KG1 (cell line): Measurements from ENCODE around the gene DOCK11.
A peak's percentile ranks its signal among the peaks of the same experiment; 100 is the strongest.
"Not testable (repeated sequence)": the region's sequence is repeated elsewhere in the genome, so short reads cannot be mapped to it uniquely, and the experiment has no call there.

ENCODE experiments used
- DNase-seq: peaks from one replicate; lab custom pipeline; 2025; lab: John Stamatoyannopoulos, UW

Gene DOCK11

DNA sequence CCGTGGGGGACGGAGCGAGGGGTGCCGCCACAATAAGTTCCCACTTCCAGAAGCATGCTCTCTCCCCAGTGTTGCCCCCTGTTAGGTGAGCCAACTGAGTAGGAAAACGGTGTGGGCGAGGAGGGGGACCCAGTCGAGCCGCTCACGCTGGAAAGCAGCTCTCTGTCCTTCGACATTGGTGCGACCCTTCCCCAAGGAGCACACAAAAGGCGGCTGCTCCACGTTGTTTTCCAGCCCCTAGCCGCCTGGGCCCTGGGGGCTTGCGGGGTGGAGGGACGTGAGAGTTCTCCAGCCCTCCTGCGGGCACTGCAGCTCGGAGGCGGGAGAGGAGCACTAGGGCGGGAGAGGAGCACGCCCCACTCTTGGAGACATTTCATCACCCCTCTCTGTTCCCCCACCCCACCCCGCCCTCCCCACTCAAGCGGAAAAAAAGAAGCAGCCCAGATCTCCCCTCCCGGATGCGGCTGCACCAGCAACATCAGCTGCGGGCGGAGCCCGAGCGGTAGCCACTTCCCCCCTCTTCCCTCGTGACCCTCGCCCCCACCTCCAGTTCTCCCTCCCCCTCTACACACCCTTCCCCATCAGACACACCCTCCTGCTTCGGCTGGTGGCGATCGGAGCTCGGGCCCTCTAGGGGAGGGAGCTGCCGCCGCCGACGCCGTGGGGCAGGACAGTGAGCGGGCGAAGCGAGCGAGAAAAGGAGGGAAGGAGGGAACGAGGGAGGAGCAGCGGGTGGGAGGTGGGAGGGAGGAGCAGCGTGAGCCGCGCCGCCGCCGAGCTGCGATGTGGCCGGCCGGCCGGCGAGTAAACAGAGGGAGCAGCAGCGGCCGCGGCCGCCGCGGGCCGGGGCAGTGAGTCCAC, at the start of gene DOCK11:
Gene DOCK11 (plus strand): TSS at position 755 of the 861 bp plus-strand sequence. CDS start 157 bp downstream, outside the sequence.
- DNase-seq = peak; percentile 26

DNA sequence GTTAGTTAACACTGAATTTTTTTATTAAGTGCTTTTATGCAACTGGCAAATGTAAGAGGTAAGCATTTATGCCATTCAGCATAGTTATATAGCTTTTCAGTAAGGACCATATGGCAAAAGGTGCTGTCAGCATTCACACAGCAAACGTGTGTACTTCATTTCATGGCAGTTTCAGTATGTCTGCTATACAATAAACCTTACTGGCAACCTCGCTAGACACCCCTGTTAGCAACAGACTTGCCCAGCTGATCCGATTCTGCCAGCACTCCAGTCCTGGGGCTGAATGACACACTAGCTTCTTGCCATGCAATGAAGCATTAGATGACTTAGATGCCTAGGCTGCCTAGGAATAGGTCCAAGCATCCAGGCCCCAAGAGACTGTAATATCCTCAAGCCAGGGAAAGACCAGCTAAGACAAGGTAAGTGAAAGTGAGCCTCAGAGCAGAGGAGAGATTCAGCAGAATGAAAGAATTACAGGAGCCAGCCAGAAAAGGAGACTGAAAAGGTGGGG, 47.3 kb upstream of the DOCK11 start:
- DNase-seq = no peak

DNA sequence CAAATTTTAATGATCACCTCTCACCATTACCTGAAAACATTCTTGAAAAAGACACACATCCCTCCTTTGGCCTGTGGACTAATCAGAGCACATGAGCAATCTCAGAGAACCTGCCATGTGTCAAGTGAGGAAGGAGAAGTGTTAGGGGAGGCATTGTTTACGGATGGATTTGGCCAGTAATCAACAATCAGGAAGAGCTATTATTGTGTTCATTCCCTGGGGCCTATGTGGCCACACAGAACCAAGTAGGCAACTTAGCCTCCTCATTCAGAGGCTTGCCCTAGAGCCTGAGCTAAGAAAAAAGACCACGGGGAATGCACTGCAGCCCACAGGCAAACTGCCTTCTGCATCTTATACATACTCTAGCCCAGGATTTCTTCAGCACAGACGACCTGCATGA, 40.6 kb upstream of the DOCK11 start:
- no peak for DNase-seq

DNA sequence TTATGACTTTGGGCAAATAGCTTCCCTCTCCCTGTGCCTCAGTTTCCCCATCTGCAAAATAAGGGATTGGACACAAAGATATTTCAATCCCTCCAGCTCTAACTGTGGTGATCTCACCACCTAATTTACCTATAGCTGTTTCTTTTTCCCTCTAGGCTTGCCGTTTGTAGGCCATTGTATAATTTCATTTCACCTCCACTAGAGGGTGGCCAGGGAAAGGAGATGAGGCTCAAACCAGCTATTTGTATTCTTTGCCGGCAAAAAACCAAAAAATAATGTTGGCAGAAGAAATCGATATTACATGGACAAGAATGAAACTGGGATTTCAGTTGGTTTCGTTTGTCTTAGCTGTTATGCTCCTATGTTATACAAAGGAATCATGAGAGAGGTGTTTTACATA, 36.1 kb upstream of the DOCK11 start:
- no peak for DNase-seq

DNA sequence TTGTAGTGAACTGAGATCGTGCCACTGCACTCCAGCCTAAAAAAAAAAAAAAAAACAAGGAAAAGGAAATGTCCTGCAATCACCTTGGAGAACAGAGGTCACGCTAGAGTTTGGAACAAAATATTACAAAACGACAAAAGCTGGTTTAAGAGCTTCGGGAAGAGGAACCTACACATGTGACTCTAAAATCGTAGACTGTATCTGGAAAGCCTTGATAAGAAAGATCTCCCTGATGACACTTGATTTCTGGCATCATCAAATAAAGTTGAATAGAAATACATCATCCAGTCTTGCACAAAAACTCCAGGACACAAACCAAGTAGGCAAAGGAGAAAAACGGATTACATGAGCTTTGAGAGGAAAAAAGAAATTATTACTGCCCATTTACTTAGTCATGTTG, 31.1 kb upstream of the DOCK11 start:
- no peak for DNase-seq

DNA sequence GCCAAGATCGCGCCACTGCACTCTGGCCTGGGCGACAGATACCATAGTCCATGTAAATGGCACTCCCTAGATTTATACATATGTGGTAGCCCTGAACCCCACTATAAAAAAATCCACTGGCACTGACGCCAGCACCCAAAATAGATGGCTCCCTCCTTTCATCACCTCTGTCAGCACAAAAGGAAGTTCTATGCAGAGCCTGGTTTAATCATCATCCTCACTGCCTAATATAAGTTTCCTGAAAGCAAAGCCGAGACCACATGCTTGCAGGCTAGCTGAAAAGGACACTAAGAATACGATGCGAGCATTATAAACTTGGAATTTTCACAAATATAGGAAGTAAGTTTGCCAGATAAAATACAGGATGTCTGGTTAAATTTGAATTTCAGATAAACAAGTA, 27.5 kb upstream of the DOCK11 start:
- DNase-seq = no peak

DNA sequence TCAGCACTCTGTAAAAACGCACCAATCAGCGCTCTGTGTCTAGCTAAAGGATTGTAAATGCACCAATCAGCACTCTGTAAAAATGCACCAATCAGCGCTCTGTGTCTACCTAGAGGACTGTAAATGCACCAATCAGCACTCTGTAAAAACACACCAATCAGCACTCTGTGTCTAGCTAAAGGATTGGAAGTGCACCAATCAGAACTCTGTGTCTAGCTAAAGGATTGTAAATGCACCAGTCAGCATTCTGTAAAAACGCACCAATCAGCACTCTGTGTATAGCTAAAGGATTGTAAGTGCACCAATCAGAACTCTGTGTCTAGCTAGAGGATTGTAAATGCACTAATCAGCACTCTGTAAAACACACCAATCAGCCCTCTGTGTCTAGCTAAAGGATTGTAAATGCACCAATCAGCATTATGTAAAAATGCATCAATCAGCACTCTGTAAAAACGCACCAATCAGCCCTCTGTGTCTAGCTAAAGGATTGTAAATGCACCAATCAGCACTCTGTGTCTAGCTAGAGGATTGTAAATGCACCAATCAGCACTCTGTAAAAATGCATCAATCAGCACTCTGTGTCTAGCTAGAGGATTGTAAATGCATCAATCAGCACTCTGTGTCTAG, 24.8 kb upstream of the DOCK11 start:
- not testable (repeated sequence) for DNase-seq

DNA sequence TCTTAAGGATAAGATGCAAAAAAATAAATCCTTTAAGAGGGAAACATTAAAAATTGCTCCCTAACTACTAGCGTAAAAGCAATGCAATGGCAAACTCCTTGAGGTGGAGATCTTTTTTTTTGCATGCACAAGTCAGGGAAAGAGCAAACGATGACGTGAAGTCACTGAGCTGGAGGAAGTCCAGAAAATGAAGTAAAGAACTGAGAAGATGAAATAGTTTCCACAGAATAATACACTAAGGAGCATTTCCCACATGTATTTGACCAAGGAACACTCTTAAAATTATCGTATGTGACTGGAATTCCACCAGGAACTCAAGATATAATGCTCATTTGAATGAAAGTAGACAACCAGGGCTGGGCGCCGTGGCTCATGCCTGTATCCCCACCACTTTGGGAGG, 21.0 kb upstream of the DOCK11 start:
- no peak for DNase-seq

DNA sequence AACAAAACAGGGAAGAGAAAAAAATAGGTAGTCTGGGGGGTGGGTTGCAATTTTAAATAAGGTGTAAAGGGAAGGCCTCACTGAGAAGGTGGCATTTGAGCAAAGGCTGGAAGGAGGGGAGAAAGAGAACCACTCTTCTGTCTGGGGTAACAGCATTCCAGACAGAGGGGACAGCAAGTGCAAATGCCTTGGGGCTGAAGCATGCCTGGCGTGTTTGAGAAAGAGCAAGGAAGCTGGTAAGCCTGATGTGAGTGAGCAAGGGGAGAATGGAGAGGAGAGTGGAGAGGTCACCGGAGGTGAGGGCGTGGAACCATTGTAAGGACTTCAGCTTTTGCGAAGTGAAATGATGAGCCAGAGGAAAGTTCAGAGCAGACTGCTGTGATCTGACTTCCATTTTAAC, 19.7 kb upstream of the DOCK11 start:
- DNase-seq = no peak

DNA sequence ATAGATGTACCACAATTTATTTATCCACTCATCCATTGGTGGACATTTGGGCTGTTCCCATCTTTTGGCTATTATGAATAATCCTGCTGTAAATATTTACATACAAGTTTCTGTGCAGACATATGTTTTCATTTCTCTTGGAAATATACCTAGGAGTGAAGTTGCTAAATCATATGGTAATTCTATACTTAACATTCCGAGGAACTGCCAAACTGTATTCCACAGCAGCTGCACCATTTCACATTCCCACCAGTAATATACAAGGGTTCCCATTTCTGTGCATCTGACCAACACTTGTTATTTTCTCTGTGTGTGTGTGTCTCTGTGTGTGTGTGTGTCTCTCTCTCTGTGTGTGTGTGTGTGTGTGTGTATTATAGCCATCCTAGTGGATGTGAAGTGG, 15.4 kb upstream of the DOCK11 start:
- DNase-seq = no peak

DNA sequence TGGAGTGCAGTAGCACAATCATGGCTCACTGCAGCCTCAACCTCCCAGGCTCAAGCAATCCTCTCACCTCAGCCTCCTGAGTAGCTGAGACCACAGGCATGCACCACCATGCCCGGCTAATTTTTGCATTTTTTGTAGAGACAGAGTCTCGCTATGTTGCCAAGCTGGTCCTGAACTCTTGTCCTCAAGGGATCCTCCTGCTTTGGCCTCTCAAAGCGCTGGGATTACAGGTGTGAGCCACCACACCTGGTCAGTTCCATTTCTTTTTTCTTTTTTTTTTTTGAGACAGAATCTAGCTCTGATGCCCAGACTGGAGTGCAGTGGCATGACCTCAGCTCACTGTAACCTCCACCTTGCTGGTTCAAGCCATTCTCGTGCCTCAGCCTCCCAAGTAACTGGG, 13.2 kb upstream of the DOCK11 start:
- not testable (repeated sequence) for DNase-seq

DNA sequence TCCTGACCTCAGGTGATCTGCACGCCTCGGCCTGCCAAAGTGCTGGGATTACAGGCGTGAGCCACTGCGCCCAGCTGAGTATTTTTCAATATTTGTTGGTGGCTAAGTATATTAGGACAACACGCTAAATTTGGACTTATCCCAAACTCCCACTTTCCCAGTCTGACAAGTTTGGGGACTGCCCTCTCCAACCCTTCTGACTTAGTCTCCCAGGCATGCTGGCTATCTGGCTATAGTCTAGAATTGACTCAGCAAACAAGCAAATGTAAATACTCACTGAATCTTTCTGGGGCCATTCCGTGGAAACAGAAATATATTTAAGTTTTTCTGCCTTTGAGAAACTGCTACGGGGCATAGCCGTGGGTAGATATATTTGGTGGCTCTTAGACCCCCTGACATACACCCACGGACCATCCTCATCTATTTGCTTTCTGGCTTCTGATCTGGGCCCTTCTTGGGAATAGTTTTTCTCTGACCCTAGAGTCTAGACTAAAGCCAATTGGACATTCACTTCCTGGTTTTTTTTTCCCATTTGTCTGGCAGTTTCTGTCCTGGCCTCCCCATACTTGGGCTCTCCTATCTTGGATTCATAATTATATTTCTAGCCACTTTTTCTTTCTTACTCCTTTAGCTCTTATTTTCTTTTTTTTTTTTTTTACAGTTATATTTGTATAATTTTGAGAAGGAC, 11.3 kb upstream of the DOCK11 start:
- no peak for DNase-seq

DNA sequence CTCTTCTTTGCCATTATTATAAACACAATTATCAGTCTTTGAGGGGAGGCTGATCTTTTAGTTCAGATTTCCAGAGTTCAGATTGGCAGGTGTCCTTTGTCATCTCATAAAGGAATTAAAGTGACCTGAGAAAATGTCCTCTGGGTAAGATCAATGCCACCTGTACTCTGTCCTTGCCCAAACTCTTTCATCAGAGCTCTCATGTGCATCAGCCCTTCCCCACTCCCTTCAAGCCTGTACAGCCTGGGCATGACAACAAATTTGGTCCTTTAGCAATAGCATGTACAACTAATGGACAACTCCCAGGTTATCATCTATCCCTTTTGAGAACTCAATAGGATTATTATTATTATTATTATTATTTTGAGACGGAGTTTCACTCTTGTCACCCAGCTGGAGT, 8.9 kb upstream of the DOCK11 start:
- not testable (repeated sequence) for DNase-seq

DNA sequence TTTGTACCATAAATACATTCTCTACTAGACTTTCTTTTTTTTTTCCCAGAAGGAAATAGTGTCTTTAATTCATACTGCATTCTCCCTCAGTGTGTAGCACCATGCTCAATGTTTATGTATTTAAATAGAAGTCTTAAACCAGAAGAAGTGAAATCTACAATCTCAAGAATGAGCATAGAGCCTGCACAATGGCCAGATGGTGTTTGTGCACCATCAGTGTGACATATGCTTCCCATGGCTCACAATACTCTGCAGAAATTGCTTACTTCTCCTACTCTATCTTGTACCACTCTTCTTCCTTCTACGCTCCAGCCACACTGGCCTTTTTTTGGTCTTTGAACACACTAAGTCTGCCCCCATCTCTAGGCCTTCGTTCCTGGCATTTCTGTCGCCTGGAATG, 2.6 kb upstream of the DOCK11 start:
- no peak for DNase-seq

DNA sequence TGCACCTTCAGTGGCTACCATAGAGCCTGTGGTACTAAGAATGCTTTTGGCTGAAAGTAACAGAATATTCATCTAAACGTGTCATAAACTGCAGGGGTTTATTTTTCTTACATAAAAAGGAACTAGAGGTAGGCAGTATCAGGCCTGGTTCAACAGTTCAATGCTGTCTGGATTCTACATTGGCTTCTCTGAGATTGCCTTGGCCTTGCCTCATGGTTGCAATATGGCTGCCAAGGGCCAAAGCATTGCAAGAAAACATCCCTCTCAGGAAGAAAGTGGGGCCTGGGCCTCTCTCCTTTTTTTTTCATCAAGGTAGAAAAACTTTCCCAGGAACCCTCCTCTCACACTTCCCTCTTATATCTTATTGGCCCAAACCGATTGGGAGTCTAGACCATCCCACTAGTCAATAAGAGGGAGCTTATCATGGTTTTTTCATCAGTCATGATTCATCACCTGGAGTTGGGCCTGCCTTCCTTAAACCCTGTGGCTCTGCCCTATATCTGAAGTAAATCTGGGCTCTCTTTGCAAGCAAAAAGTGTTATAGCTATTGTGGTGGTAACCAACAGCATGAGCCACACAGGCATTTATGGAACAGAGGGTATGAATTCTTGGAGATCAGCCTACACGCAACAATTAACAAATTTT, 1.8 kb upstream of the DOCK11 start:
- no peak for DNase-seq

DNA sequence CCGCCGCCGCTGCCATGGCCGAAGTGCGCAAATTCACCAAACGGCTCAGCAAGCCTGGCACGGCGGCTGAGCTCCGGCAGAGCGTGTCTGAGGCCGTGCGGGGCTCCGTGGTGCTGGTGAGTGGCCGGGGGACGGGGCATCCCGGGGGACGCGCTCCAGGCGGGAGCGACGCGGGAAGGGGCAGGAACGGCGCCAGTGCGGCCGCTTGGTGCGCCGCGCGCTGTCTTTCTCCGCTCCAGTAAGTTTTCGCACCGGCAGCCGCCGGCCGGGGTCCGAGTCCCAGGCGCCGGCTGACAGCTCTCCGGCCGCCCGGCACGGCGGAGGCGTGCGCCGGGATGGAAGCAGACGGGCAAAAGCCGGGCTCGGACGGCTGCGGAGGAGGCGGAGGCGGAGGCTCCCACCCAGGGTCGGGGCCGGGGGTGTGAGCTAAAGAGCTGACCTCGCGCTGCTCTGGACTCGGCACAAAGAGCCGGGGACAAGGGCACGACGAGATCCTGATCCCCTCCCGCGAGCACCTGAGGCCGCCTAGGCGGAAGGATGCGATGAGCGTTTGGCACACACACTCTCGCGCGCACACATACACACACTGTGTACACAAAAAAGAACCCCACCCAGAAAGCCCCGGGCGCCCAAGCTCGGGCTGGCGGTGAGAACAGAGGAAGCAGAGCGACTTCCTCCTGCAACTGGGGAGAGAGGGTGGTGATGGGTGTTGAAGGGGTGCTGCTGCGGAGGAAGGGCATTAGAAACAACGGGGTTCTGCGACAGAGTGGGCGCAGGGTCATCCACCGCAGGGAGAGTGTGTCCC, 545 bp downstream of the DOCK11 start:
- peak; percentile 23 for DNase-seq

DNA sequence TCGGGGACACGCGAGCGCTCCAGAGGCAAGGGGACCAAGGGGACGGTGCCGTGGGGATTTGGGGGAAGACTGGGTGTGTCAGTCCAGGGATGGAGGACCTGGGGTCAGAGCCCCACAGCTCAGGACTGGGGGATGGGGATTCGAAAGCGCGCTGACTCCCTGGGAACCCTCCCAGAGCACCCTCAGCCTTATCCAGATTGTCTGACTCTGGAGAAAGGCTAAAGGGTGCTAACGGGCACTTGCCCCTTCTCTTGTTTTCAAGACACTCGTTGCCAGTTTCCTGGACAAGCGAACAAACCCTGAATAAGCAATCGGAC, 1.1 kb downstream of the DOCK11 start:
- no peak for DNase-seq

DNA sequence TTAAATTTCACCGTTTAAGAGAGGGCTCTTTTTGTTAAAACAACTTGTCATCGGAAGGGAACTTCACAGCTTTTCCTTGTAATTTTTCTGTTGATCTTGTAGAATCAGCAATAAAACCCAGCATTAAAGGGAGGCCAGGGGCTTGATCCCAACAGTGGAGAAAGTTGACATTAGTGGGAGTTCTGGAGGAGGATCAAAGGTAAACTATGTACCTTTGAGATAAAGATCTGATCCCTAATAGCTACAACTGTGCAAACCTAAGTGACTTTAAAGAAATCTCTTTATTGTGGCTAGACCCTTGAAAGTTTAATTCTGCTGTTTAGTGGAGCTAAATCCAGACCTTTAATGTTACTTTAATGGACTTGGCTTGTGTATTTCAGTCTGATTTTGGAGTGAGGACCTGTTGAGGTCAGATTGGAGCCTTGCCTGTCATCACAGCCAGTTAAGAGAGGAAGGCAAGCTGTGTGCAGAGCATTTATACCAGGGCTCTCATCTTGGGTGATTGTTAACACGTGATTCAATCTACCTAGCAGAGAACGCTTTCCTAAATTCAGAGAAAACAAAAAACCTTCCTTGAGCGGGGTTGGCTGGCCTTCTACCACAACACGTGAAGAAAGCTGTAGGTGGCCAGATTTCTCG, 1.7 kb downstream of the DOCK11 start:
- DNase-seq = no peak

DNA sequence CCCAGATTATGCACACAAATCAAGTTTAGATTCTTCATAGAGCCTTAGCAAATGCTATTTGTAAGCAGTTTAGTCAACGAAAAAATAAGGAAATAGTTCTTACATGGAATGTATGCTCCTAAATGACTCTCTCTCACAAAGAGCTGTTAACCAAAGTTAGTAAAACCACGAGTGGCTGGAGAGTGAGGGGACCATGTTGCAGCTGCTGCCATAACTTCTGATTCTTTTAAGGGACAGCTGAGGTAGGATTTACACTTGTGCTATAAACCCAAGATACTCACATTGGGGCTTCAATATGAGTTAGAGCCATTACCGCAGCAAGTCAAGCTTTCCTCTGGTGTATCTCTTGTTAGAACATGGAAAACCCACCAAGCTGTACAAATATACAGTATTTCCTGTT, 2.7 kb downstream of the DOCK11 start:
- no peak for DNase-seq

DNA sequence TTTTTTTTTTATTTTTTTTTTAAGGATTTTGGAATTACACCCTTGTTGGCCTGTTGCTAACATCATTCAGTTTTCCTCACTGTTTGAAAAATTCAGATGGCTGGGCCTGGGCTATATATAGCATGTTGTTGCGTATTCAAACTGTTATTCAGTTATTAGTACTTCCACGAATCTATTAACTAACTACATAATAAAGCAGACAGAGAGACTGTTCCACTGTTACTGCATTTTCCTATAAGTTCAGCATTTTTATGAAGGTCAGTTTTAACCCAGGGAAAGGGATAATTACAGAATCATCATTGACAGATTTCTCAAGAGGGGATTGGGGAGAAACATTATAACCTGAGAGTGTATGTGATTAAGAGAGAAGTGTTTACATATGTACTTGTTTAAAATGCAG, 3.1 kb downstream of the DOCK11 start:
- no peak for DNase-seq

DNA sequence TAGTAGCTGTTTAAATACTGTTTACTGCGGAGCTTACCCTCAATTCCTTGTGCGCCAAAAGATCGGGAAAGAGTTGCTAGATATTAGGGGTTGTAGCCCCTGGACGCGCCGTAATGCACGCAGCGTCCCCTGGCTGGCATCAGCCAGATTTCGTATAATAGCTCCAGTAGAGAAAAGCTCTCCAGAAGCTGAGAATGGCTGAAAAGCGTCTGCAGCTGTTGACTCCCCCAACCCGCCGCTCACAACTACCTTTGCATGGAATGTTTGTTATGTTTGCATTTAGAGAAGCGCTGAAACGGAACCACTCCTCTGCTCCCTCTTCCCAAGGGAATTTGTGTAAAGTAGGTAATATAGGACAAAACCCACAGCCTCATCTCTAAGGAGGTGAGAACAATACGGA, 3.7 kb downstream of the DOCK11 start:
- DNase-seq = no peak
